Keratinocyte (primary cell): Measurements from ENCODE around the gene MDFI. TPM values are rescaled to one million over a fixed set of nuclear protein-coding genes. Genes with fewer than 3 reads are reported as not detected.

ENCODE experiments used
- DNase-seq: peaks from one replicate; pipeline ENCODE4 v3.0.0-alpha.2; 2011; ENCODE audit warnings: low read depth, missing footprints, low spot score
- FAIRE-seq: peaks from 2 replicates; lab custom pipeline; 2011; peaks lifted over from hg19 to GRCh38; lab: Jason Lieb, UNC
- H2AFZ ChIP-seq: 2 replicates; pipeline ENCODE4 v1.6.0; 2012; ENCODE audit warnings: low read length, control low read depth, inconsistent platforms; ENCODE audit not compliant: control insufficient read depth
- H3K27ac ChIP-seq: 2 replicates; pipeline ENCODE4 v1.5.1; 2011; ENCODE audit warnings: low read length; ENCODE audit not compliant: control insufficient read depth, insufficient read depth
- H3K27me3 ChIP-seq: 3 replicates; pipeline ENCODE4 v1.6.0; 2011; ENCODE audit warnings: low read length; ENCODE audit not compliant: control insufficient read depth, insufficient read depth; ENCODE audit errors: extremely low read depth
- H3K36me3 ChIP-seq, 2 experiments: 2 replicates in 1 of 2; 3 replicates in 1 of 2; pipeline ENCODE4 v1.5.1; 2011; ENCODE audit warnings: low read length in 2 of 2, mild to moderate bottlenecking in 1 of 2; ENCODE audit not compliant: control insufficient read depth in 2 of 2, insufficient read depth in 2 of 2; ENCODE audit errors: extremely low read depth in 1 of 2
- H3K4me1 ChIP-seq: 3 replicates; pipeline ENCODE4 v1.5.1; 2011; ENCODE audit warnings: low read length; ENCODE audit not compliant: control insufficient read depth, insufficient read depth; ENCODE audit errors: extremely low read depth
- H3K4me2 ChIP-seq: 3 replicates; pipeline ENCODE4 v1.6.0; 2011; ENCODE audit warnings: low read depth, low read length; ENCODE audit not compliant: control insufficient read depth, insufficient read depth; ENCODE audit errors: extremely low read depth
- H3K4me3 ChIP-seq, 3 experiments: fragments of 200-600 bp in 1 of 3; sonication (generic) in 1 of 3; 2 replicates in 2 of 3; 3 replicates in 1 of 3; pipeline ENCODE4 v1.5.1; 2011 to 2016; ENCODE audit warnings: low read length in 3 of 3, mild to moderate bottlenecking in 3 of 3, control low read depth in 2 of 3, inconsistent platforms in 1 of 3, low read depth in 1 of 3, mixed read lengths in 1 of 3, mixed run types in 1 of 3, moderate library complexity in 1 of 3; ENCODE audit not compliant: control insufficient read depth in 2 of 3, insufficient read depth in 2 of 3; ENCODE audit errors: extremely low read depth in 1 of 3
- H3K79me2 ChIP-seq: 2 replicates; pipeline ENCODE4 v1.6.0; 2012; ENCODE audit warnings: low read length; ENCODE audit not compliant: control insufficient read depth, insufficient read depth
- H3K9ac ChIP-seq: 3 replicates; pipeline ENCODE4 v1.6.0; 2011; ENCODE audit warnings: low read length; ENCODE audit not compliant: control insufficient read depth, insufficient read depth; ENCODE audit errors: extremely low read depth
- H3K9me1 ChIP-seq: 3 replicates; pipeline ENCODE4 v1.6.0; 2011; ENCODE audit warnings: low read length; ENCODE audit not compliant: control insufficient read depth, insufficient read depth; ENCODE audit errors: extremely low read depth
- H3K9me3 ChIP-seq: 2 replicates; pipeline ENCODE4 v1.5.1; 2012; ENCODE audit warnings: low read depth, low read length; ENCODE audit not compliant: control insufficient read depth
- H4K20me1 ChIP-seq: 3 replicates; pipeline ENCODE4 v1.6.0; 2011; ENCODE audit warnings: low read length; ENCODE audit not compliant: control insufficient read depth, insufficient read depth; ENCODE audit errors: extremely low read depth
- EZH2 ChIP-seq: IDR thresholded peaks from one replicate; pipeline ENCODE4 v1.6.1; 2012; ENCODE audit warnings: inconsistent platforms, mild to moderate bottlenecking, low read length, moderate library complexity
- dilution Hi-C: fragments of 300-500 bp; cut with MboI; formaldehyde crosslinking; loops from one replicate; pipeline ENCODE4 v1.7.0; 2020; ENCODE audit warnings: low sequenced_read_pairs; ENCODE audit not compliant: extremely low pct_ligation_motif_present
- polyA plus RNA-seq, 5 experiments: library from polyadenylated mRNA; depleted of rRNA in 3 of 5; stranded (reverse) in 3 of 5; stranded (forward) in 1 of 5; unstranded in 1 of 5; fragments of >200 nt; gene quantifications; 1 replicate in 1 of 5; 2 replicates in 3 of 5; 3 replicates in 1 of 5; pipeline versions ENCODE4 v1.2.1 to v1.2.3, GENCODE V29; 2011 to 2012; ENCODE audit warnings: missing spikeins in 2 of 5, low read depth in 1 of 5, low replicate concordance in 1 of 5
- TF ChIP-seq, protein P1 (sequence below), 3 experiments: IDR thresholded peaks in 1 of 3; conservative IDR thresholded peaks in 1 of 3; optimal IDR thresholded peaks in 1 of 3; 2 replicates in 2 of 3; 3 replicates in 1 of 3; pipeline versions ENCODE3 to v1.5.1; 2011; ENCODE audit warnings: low read length in 3 of 3, mild to moderate bottlenecking in 3 of 3, moderate library complexity in 2 of 3, control low read depth in 1 of 3, inconsistent platforms in 1 of 3; ENCODE audit not compliant: insufficient read depth in 2 of 3; ENCODE audit errors: extremely low read depth in 1 of 3

MDFI gene
- polyA plus RNA-seq, 1 donor (not counting 4 experiments of a cell fraction or from before 2014, with no cell fraction given): 60.1 TPM

DNA sequence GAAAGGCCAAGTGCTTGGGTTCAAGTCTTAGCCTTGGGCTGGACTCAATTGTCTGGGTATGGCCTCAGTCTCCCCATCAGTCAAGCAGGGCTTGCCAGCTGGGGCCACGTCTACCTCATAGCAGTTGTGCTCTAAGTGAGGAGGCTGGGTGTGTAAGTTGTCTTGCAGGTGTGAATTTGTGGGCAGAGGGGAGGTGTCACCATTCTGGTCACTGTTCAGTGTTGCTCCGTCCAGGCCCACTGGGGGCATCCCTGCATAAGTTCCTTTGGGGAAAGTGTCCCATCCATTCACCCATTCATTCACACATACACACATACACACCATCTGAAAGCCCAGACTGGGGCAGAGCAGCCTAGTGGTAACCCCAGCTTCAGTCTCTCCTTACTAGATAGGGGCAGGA, 60.8 kb downstream of the MDFI start:
- Histone ChIP-seq H3K4me2 (no peak overlapping the region), H3K27ac (no peak overlapping the region), H3K4me1 (no peaks in the 10 kb centered on the region), H3K9ac (no peak overlapping the region), H3K36me3 (no peaks in the 10 kb centered on the region), H4K20me1 (no peaks in the 10 kb centered on the region), H3K9me3 (no peaks in the 10 kb centered on the region), H3K9me1 (no peaks in the 10 kb centered on the region), H3K27me3 (no peaks in the 10 kb centered on the region), H3K4me3 (no peak overlapping the region), H2AFZ (no peak overlapping the region), H3K79me2 (no peaks in the 10 kb centered on the region)
- FAIRE-seq (no peak), DNase-seq (no peak)
- dilution Hi-C loops: no loop called here
- TF ChIP-seq, protein P1, sequence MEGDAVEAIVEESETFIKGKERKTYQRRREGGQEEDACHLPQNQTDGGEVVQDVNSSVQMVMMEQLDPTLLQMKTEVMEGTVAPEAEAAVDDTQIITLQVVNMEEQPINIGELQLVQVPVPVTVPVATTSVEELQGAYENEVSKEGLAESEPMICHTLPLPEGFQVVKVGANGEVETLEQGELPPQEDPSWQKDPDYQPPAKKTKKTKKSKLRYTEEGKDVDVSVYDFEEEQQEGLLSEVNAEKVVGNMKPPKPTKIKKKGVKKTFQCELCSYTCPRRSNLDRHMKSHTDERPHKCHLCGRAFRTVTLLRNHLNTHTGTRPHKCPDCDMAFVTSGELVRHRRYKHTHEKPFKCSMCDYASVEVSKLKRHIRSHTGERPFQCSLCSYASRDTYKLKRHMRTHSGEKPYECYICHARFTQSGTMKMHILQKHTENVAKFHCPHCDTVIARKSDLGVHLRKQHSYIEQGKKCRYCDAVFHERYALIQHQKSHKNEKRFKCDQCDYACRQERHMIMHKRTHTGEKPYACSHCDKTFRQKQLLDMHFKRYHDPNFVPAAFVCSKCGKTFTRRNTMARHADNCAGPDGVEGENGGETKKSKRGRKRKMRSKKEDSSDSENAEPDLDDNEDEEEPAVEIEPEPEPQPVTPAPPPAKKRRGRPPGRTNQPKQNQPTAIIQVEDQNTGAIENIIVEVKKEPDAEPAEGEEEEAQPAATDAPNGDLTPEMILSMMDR (optimal IDR thresholded peaks at IDR 0.05 in 1 of 3, IDR thresholded peaks at IDR 0.05 in 1 of 3, conservative IDR thresholded peaks at IDR 0.05 in 1 of 3; ENCODE audit: extremely low read depth in 1 of 3, insufficient read depth in 2 of 3, low read length in 3 of 3): no peak
- no peak for TF ChIP-seq EZH2

DNA sequence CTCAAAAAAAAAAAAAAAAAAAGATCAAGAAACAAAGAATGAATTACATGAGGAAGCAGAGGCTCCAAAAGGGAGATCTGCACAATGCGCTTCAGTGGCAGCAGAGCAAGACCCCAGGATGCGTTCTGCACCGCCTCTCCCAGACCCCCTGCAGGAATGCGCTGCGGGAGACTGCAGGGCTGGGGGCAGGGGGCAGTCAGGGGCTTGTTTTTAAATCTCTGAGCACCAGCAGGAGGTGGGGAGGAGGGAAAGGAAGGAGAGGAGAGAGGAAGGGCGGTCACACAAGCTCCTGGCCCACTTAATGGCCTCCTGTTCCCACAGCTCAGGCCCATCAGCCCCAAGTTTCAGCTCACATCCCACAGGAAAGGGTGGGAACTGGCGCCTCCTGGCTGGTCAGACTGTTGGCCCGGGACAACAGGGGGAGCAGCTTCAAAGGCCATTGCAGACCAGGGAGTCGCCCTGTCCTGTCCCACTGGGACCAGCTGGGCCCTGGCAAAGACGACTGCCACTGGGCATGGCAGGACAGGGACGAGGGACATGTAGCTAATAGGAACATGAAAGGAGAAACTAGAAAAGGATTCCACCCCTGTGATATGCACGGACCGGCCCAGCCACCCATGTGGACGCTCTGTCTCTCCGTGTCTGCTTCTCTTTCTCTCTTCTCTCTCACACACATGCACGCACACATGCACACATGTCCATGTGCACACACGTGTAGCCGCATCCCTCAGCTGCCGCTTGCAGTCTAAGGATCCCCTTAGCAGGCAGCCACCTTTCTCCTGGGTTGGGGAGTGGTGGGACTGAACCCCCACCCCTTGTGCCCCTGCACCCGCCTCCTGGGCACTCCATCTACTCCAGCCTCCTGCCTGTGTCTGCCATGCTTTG, 62.4 kb downstream of the MDFI start:
- no peak for DNase-seq
- H3K4me3 ChIP-seq: no peak overlapping the region
- no peaks in the 10 kb centered on the region for H3K27me3 ChIP-seq
- H3K9me3 ChIP-seq: no peaks in the 10 kb centered on the region
- H3K9me1 ChIP-seq: no peaks in the 10 kb centered on the region
- H3K36me3 ChIP-seq: no peaks in the 10 kb centered on the region
- TF ChIP-seq, protein P1 (optimal IDR thresholded peaks at IDR 0.05 in 1 of 3, IDR thresholded peaks at IDR 0.05 in 1 of 3, conservative IDR thresholded peaks at IDR 0.05 in 1 of 3; ENCODE audit: extremely low read depth in 1 of 3, insufficient read depth in 2 of 3, low read length in 3 of 3): no peak
- no peak for TF ChIP-seq EZH2
- peaks cover 3% of the 10 kb centered on the region for H3K4me1 ChIP-seq
- H3K4me2 ChIP-seq: no peak overlapping the region
- no peak overlapping the region for H3K9ac ChIP-seq
- H3K79me2 ChIP-seq: no peaks in the 10 kb centered on the region
- H3K27ac ChIP-seq: no peak overlapping the region
- no peak overlapping the region for H2AFZ ChIP-seq
- dilution Hi-C loops: no loop called here
- H4K20me1 ChIP-seq: no peaks in the 10 kb centered on the region
- FAIRE-seq: no peak
